Measurements from ENCODE around the gene GRM6. TPM values are rescaled to one million over a fixed set of nuclear protein-coding genes. Genes with fewer than 3 reads are reported as not detected.

GRM6 gene
- total and polyA plus RNA-seq, 9 of the 15 experiments (the other 6 are each of a cell fraction or from before 2014, with no cell fraction given), result not detected

- TF ChIP-seq KDM2B (CRISPR knock-in tag; IDR thresholded peaks at IDR 0.05), result no peak
- no peak for TF ChIP-seq STAT5A (IDR thresholded peaks at IDR 0.05; ENCODE audit: borderline replicate concordance, low read length)
- no peak for TF ChIP-seq ZEB2 (IDR thresholded peaks at IDR 0.05)
- TF ChIP-seq HSF4 (CRISPR knock-in tag; IDR thresholded peaks at IDR 0.05; ENCODE audit: borderline replicate concordance), result no peak
- TF ChIP-seq YY1 (IDR thresholded peaks at IDR 0.05; ENCODE audit: borderline replicate concordance in 1 of 3, control insufficient read depth in 1 of 3, extremely low read depth in 1 of 3, insufficient read depth in 3 of 3, insufficient read length in 1 of 3, insufficient replicate concordance in 2 of 3, low read depth in 1 of 3, low read length in 2 of 3), result no peak
- TF ChIP-seq SOX6 (IDR thresholded peaks at IDR 0.05), result no peak
- TF ChIP-seq ZNF583 (CRISPR knock-in tag; IDR thresholded peaks at IDR 0.05), result no peak
Observed at GRCh38 chr5:178990491-178990890, 4.6 kb downstream of the GRM6 start (continued).

GRCh38 chr5:178989311-178989710, 5.8 kb downstream of the GRM6 start:
- peaks cover 0 to 42% of the 10 kb centered on the region in 2 experiments; a peak in 2 of 5 replicates for H3K27me3 ChIP-seq (ENCODE audit: control insufficient read depth in 2 of 2, insufficient read depth in 2 of 2, low read length in 2 of 2)
- H3K4me1 ChIP-seq (replicated peaks in 1 of 2; ENCODE audit: control insufficient read depth in 2 of 2, insufficient read depth in 2 of 2, low read length in 2 of 2), result no peaks in the 10 kb centered on the region; a peak in 1 of 5 replicates
- 0% methylated on average over 4 of the region's 7 CpGs for WGBS (ENCODE audit: insufficient coverage, low coverage, missing lambda C conversion rate)
- no peak overlapping the region for H3K4me3 ChIP-seq
- intact Hi-C loops (cut with micrococcal nuclease), result no loop called here
- no peak overlapping the region for H3K9ac ChIP-seq (ENCODE audit: insufficient read depth in 1 of 2, low read depth in 2 of 2, low read length in 2 of 2)
- no peaks in the 10 kb centered on the region for H4K20me1 ChIP-seq (replicated peaks; ENCODE audit: control insufficient read depth, insufficient read depth, low read length)
- H2AFZ ChIP-seq (ENCODE audit: low read depth, low read length), result no peak overlapping the region
- ChIA-PET CTCF (ENCODE audit: low intra/inter-chr PET ratio) (no interaction called here), POLR2A (interaction anchor here (0.7 to 1.6 kb wide), 2 partner anchors 9 to 181 kb away, joined by 3 to 5 read pairs; no protein-coding TSS in a partner anchor)
- in situ Hi-C loops (cut with MboI), result no loop called here
- no TSS peak for BruUV-seq (replicated peaks)
- DNase-seq (ENCODE audit: extremely low read depth in 1 of 4, low spot score in 3 of 4), result no peak
- H3K27ac ChIP-seq (ENCODE audit: extremely low read depth, low read depth, low read length), result no peak overlapping the region
- H3K9me3 ChIP-seq (replicated peaks; ENCODE audit: control insufficient read depth, insufficient read depth, low read depth, low read length), result no peaks in the 10 kb centered on the region
- FAIRE-seq, result no peak
- no peaks in the 10 kb centered on the region for H3K36me3 ChIP-seq (ENCODE audit: control insufficient read depth, insufficient read depth, low read length)
- no peak for ATAC-seq
- no peaks in the 10 kb centered on the region for H3K9me1 ChIP-seq (ENCODE audit: control insufficient read depth, insufficient read depth, low read length)
- H3K79me2 ChIP-seq (ENCODE audit: control insufficient read depth, insufficient read depth, low read length), result no peaks in the 10 kb centered on the region
- H3K4me2 ChIP-seq (ENCODE audit: insufficient read depth, low read length), result no peak overlapping the region
- no peak for TF ChIP-seq STAT5A (IDR thresholded peaks at IDR 0.05; ENCODE audit: borderline replicate concordance, low read length)
- no peak for TF ChIP-seq NFIX (CRISPR knock-in tag; IDR thresholded peaks at IDR 0.05; ENCODE audit: low read depth)
- TF ChIP-seq GATA2 (CRISPR knock-in tag; IDR thresholded peaks at IDR 0.05), result no peak
- TF ChIP-seq ETS2 (tag; IDR thresholded peaks at IDR 0.05; ENCODE audit: borderline replicate concordance, poor library complexity, severe bottlenecking), result no peak
- TF ChIP-seq ZC3H4 (CRISPR knock-in tag; IDR thresholded peaks at IDR 0.05; ENCODE audit: borderline replicate concordance), result no peak
- no peak for TF ChIP-seq STAG1 (CRISPR knock-in tag; IDR thresholded peaks at IDR 0.05; ENCODE audit: borderline replicate concordance)
- no peak for TF ChIP-seq CBX3 (IDR thresholded peaks at IDR 0.05; ENCODE audit: borderline replicate concordance in 1 of 2, low read length in 2 of 2)
- no peak for TF ChIP-seq ZC3H11A (IDR thresholded peaks at IDR 0.05; ENCODE audit: low read depth, low read length)
- TF ChIP-seq NR2C2 (CRISPR knock-in tag; IDR thresholded peaks at IDR 0.05), result no peak
- TF ChIP-seq NR2C2 (tag; IDR thresholded peaks at IDR 0.05), result no peak
- no peak for TF ChIP-seq ZKSCAN3 (CRISPR knock-in tag; IDR thresholded peaks at IDR 0.05)
- TF ChIP-seq SREBF1 (IDR thresholded peaks at IDR 0.05; ENCODE audit: borderline replicate concordance, low read depth, low read length), result no peak
- TF ChIP-seq ZBTB5 (IDR thresholded peaks at IDR 0.05), result no peak
- no peak for TF ChIP-seq KAT2B (IDR thresholded peaks at IDR 0.05; ENCODE audit: low read depth, low read length)
- no peak for TF ChIP-seq E2F1 (CRISPR knock-in tag; IDR thresholded peaks at IDR 0.05)

Measured in K562 (cell line).